Brain microvascular endothelial cell (primary cell): ENCODE results near the gene FAM222A.
"Not testable (repeated sequence)": the region's sequence is repeated elsewhere in the genome, so short reads cannot be mapped to it uniquely, and the experiment has no call there.

Experiments
- DNase-seq: peaks from one replicate; pipeline ENCODE4 v3.0.0-alpha.2; 2020
- H3K27ac ChIP-seq: fragments of 250-450 bp; sonication (Bioruptor Pico); 2 replicates; pipeline ENCODE4 v1.5.1; 2020; ENCODE audit warnings: mild to moderate bottlenecking, moderate library complexity
- H3K27me3 ChIP-seq: fragments of 250-450 bp; sonication (Bioruptor Pico); replicated peaks from 2 replicates; pipeline ENCODE4 v1.5.1; 2020; ENCODE audit warnings: mild to moderate bottlenecking
- H3K36me3 ChIP-seq: fragments of 250-450 bp; sonication (Bioruptor Pico); replicated peaks from 2 replicates; pipeline ENCODE4 v1.5.1; 2020; ENCODE audit warnings: mild to moderate bottlenecking
- H3K4me3 ChIP-seq: 2 replicates; pipeline ENCODE4 v1.5.1; 2011; ENCODE audit warnings: low read depth, mild to moderate bottlenecking, control low read depth, low read length, moderate library complexity
- CTCF ChIP-seq: IDR thresholded peaks from 2 replicates; pipeline ENCODE4 v1.5.1; 2011; ENCODE audit warnings: low read depth, mild to moderate bottlenecking, moderate library complexity, low read length, control low read depth, inconsistent platforms; ENCODE audit errors: missing control alignments
- in situ Hi-C: cut with HindIII; loops from 2 replicates; pipeline ENCODE4 v1.10.0; 2017; ENCODE audit warnings: low sequenced_read_pairs, low pct_ligation_motif_present

FAM222A gene

GRCh38 chr12:109686523-109686922 is 27.1 kb upstream of the FAM222A start:
- no peak overlapping the region for H3K27ac ChIP-seq
- no peaks in the 10 kb centered on the region for H3K27me3 ChIP-seq
- in situ Hi-C loops: no loop called here
- H3K4me3 ChIP-seq: no peak overlapping the region
- H3K36me3 ChIP-seq: no peaks in the 10 kb centered on the region
- no peak for DNase-seq
- TF ChIP-seq CTCF: no peak

- in situ Hi-C loops: no loop called here
- Histone ChIP-seq H3K4me3 (no peak overlapping the region), H3K27ac (no peak overlapping the region), H3K36me3 (no peaks in the 10 kb centered on the region), H3K27me3 (no peaks in the 10 kb centered on the region)
- TF ChIP-seq CTCF: no peak
- no peak for DNase-seq
Observed at GRCh38 chr12:109687250-109687649, 26.4 kb upstream of the FAM222A start.

- TF ChIP-seq CTCF: no peak
- Histone ChIP-seq H3K36me3 (no peaks in the 10 kb centered on the region), H3K27me3 (peaks cover 3% of the 10 kb centered on the region), H3K27ac (no peak overlapping the region), H3K4me3 (no peak overlapping the region)
- in situ Hi-C loops: no loop called here
- DNase-seq: no peak
Observed at GRCh38 chr12:109689426-109689825, 24.2 kb upstream of the FAM222A start.

- DNase-seq: no peak
- Histone ChIP-seq H3K27ac (no peak overlapping the region), H3K36me3 (no peaks in the 10 kb centered on the region), H3K27me3 (peaks cover 3% of the 10 kb centered on the region), H3K4me3 (no peak overlapping the region)
- in situ Hi-C loops: no loop called here
- no peak for TF ChIP-seq CTCF
Observed at GRCh38 chr12:109693160-109693559, 20.5 kb upstream of the FAM222A start.

GRCh38 chr12:109693653-109694600 is 19.7 kb upstream of the FAM222A start:
- Histone ChIP-seq H3K4me3 (no peak overlapping the region), H3K36me3 (no peaks in the 10 kb centered on the region), H3K27me3 (peaks cover 3% of the 10 kb centered on the region), H3K27ac (no peak overlapping the region)
- no peak for DNase-seq
- TF ChIP-seq CTCF: no peak
- in situ Hi-C loops: no loop called here

GRCh38 chr12:109694629-109695028 is 19.0 kb upstream of the FAM222A start:
- DNase-seq, H3K36me3 ChIP-seq, H3K4me3 ChIP-seq, H3K27ac ChIP-seq, H3K27me3 ChIP-seq, in situ Hi-C loops: not testable (repeated sequence)
